CMK (cell line): ENCODE measurements around the gene ANKS1A.
"Not testable (repeated sequence)": the region's sequence is repeated elsewhere in the genome, so short reads cannot be mapped to it uniquely, and the experiment has no call there.

Source experiments
- DNase-seq: peaks from one replicate; pipeline ENCODE4 v3.0.0-alpha.2; 2010; ENCODE audit warnings: low read depth

Gene ANKS1A

DNA sequence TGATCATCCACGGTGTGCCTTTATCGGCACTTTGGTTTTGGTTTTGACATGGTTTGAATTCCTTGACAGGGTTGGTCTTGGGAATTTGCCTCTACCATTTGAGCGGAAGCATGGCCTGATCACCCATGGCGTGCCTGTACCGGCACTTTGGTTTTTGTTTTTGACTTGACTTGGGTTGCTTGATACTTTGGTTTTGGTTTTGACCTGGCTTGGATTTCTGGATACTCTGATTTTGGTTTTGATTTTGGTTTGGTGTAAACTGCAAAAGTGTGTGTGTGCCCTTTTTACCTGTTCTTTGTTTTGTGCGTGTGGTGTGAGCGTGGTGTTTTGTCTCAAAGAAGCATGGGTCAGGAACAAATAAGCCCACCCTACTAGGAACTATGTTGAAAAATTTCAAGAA, 110.1 kb downstream of the ANKS1A start:
- DNase-seq, result not testable (repeated sequence)

DNA sequence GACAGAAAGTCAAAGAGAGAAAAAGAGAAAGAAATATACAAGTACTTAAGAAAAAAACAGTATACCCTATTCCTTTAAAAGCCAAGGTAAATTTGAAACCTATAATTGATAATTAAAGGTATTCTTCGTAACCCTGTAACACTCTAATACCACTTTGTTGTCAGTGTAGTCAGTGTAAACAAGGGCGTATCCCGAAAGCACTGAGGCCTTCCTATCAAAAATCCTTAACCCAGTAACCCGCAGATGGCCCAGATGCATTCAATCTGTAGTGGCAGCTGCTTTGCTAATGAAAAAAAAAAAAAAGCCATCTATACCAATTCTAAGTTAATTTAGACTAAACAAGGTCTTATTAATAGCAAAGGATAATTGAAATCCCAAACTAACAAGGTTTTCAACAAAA, 110.9 kb downstream of the ANKS1A start:
- not testable (repeated sequence) for DNase-seq

DNA sequence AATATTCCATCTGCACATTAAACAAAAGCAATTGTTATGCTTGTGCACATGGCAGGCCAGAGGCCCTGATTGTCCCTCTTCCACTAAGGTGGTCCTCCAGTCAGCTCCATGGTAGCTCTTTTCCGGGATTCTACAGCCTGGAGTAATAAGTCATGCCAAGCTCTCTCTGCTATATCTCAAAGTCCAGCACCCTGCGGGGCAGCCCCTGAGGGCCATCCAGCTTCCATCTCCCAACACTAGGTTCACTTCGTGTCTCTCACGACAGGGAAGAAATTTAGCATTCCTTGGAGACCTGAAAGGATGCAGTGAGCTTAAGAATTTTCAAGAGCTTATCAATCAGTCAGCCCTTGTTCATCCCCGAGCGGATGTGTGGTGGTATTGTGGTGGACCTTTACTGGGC, 112.3 kb downstream of the ANKS1A start:
- DNase-seq, result not testable (repeated sequence)

DNA sequence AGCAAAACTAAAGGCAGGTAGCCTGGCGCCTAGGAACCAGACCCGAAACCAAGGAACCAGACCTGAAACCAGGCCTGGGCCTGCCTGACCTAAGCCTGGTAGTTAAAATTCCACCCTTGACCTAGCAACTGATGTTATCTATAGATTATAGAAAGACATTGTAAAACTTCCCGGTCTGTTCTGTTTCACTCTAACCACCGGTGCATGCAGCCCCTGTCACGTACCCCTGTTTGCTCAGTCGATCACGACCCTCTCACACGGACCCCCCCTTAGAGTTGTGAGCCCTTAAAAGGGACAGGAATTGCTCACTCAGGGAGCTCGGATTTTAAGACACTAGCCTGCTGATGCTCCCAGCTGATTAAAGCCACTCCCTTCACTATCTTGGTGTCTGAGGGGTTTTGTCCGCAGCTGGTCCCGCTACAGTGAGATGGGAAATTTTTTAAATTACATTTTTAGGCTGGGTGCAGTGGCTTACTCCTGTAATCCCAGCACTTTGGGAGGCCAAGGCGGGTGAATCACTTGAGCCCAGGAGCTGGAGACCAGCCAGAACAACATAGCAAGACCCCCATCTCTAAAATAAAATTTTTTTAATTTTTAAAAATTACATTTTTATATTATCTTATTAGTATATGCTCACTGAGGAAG, 115.0 kb downstream of the ANKS1A start:
- DNase-seq, result not testable (repeated sequence)

DNA sequence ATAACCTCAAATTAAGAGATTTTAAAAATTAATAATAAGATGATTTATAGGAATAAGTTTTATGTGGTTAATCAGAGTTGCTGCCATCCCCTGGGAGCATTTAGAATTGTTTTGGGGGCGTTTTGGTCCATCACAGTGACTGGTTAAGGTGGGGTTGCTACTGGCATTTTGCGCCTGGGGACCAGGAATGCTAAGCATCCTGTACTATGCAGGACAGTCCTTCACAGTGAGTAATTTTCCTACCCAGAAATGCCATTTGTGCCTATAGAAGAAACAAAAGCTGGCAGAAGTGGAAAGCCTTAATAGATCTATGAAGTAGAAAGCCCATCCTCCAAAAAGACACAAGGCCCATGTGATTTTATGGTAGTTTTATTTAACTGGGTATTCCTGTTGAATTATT, 118.0 kb downstream of the ANKS1A start:
- DNase-seq, result no peak

DNA sequence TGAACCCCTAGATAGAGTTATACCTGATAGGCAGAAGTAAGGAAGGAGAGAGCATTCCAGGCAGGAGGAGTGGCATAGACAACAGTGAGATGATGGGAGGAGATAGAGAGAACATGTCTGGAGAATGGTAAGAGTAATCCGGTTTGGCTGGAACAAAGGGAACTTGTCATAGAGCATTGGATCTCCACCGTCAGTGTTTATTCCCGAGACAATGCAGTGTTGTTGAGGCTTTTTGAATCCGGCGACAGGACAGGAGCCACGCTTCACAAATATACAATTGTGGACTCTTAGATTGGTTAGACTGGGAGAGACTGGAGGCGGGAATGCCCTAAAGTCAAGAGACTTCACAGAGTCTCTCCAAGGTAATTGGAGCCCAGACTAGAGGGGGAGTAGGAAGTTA, 119.8 kb downstream of the ANKS1A start:
- DNase-seq, result no peak

DNA sequence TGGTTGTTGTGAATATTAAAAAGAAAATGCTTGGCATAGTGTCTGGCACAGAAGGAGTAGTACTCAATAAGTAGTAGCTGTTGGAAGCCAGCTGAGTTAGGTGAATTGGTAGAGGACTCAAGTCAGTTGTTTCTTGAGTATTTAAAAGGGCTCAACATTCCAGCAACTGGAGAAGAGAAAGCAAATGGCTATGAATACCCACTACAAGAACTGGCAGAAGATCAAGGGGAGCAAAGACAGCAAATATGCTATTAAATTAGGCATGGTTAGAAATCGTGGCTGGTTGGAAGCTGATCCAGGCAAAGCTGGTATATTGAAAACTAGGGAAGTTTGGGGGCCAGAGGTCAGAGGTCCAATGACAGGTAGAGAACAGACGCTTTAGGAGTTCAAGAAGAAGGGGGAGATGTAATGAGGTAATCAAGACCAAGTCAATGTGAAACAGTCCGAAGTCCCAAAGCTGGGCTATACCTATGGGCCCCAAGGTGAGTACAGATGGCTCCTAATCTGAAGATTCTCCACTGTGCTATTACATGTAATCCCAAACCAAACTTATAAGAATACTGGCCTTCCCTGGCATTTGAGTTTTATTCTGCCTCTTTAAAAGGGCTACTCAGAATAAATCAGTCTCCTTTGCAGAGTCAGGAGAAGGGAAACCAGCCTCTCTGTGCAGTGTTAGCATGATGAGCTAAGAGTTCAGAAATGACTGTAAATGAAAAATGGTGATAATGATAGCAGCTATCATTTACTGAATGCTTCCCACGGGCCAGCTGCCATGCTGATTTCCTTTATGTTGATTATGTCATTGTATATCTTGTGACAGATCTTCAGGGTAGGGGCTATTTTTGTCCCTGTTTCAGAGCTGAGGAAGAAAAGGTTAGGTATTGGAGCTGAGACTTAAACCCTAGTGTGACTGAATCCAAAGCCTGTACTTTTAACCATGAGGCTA, 122.3 kb downstream of the ANKS1A start:
- no peak for DNase-seq

DNA sequence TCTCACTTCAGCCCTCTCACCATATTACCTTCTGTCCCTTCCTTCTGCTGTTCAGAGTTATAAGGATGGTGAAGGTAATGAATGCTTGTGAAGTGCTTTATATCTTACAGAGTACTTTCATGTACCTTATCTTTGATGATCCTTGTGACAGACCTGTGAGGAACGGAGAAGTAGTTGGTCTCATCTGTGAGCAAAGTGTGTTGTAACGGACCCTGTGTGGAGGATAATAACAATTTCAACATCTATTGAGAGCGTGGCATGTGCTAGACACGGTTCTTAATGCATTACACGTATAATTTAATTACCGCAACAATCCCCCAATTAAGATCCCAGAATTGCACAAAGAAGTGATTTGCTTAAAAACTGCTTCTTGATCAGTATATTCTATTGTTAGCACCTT, 124.6 kb downstream of the ANKS1A start:
- no peak for DNase-seq

DNA sequence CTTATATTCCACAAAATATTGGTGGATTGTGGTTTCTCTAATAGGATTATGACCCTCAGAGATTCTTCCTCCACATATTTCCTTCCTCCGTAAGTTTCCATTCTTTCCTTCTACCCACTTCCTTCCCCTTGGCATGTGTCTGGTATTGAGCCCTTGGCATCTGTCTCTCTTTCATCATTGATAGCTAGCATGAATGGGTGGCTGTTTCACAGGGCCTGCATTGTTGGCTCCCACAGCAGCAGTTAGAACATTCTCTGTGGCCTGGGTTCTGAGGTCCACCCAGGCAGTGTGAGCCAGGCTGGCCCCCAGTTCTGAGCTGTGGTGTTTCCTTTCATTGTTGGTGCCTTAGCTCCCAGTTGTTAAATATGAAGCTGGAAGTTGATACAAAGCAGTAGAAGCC, 125.3 kb downstream of the ANKS1A start:
- no peak for DNase-seq

DNA sequence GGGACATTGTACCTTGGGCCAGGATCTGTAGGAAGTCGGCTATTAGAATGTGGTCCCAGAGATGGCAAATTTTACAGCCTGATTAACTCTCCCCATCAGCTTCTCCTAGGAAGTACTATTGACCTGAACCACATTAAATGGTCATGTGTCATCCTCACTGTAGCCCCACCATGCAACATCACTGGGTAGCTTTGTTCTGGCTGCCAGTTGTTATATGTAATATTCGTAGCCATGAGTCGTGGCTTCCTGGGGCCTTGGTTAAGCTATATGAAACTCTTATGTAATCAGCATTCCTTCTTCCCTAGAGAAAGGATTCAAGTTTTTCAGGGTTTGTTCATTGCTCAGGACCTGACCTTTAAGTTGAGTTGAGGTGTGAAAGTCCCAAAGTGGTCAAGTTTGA, 125.7 kb downstream of the ANKS1A start:
- no peak for DNase-seq

DNA sequence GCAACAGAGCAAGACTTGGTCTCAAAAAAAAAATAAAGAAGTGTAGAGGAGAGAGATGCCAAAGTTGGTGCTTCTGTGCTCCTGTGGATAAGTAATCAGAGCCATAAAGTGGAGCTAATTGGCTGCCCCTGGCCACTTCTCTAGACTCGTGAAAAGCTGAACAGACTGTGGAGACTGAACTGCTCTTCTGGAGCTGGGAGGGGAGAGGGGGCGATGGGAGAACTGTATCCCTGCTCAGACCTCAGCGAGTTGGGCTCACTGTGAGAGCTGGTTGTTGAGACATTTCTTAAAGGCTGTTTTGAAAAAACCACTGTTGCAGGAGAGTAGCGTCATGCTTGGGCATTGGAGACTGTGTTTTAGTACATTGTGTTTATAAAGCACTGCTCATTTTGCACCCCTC, 126.4 kb downstream of the ANKS1A start:
- no peak for DNase-seq

DNA sequence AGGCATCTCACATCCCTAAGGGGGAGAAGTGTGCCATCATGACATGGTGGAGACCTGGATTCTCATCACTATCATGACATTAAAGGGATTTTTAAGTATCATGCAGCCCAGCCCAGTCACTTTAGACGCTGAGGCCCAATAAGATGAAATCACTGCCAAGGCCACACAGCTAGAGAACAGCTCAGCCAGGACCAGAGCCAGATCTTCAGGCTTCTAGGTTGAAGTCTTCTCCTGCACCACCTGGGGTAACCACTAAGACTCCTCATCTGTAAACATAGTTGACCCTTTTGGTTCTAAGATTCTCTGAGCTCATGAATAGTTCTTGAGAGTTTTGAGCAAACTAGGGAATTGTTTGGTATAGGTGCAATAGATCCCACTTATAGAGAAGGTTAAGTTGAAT, 126.9 kb downstream of the ANKS1A start:
- no peak for DNase-seq

DNA sequence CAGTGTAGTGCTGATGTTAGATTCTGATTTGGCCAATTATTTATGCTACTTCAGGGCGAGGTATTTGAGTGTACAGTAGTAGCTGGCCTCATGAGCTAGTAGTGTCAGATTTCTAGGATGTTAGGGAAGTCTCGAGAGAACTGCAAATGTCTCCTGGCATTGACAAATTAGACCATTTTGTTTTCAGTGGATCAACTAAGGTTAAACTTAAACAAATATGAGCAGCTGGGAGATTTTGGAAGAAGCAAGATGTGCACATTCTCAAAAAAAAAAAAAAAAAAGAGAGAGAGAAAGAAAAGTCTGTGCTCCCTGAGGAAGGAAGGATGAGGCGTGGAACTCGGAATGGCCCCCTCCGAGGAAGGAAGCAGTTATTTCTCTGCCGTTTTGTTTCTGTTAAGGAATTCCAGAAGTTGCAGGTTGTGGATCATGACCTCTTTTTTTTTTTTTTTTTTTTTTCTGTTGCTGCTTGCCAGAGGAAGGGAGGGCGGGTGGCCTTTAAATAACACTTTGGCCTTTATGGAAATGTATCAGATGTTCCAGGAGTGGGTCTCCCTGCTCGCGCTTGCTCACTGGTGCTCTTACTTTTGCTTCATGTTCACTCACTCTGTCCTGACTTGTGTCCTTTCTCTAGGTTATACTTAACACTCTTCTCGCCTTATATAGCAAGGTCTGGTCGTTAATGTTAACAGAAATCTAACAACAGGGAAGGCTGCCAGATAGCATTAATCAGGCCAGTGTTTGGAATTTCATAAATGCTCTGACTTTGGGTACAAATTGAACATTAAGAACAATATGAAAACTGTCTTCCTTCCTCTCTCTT, 127.7 kb downstream of the ANKS1A start:
- no peak for DNase-seq

DNA sequence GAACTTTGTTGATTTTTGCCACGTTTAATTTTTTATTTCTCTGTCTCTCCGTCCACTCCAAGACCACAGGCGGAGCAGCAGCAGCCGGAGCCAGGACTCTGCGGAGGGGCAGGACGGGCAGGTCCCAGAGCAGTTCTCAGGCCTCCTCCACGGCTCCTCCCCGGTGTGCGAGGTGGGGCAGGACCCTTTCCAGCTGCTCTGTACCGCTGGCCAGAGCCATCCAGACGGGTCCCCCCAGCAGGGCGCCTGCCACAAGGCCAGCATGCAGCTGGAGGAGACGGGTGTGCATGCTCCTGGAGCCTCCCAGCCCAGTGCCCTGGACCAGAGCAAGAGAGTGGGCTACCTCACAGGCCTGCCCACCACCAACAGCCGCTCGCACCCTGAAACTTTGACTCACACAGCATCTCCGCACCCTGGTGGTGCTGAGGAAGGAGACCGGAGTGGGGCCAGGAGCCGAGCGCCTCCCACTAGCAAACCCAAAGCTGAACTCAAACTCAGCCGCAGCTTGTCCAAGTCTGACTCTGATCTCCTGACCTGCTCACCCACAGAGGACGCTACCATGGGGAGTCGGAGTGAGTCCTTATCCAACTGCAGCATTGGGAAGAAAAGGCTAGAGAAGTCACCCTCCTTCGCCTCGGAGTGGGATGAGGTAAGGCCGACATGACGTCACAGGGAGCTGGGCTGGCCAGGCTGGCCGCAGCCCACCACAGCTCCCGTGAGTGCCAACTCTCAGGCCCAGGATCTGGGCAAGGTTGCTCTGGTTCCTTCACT, 128.5 kb downstream of the ANKS1A start:
- no peak for DNase-seq

DNA sequence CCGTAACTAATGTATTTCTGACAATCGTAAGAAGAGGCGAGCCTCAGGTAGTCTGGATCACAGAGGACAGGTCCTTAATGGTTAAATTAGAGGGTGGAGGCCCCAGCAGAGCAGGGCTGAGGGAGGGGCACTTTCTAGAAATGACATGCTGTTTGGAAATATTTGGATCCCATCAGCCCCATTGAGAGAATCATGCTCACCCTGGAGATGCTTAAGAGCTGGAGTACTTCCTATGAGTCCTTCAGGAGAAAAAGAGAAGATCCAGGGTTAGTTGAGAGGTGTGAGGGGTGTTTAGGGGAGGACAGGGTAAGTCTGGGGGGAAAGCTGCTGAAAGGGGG, 129.1 kb downstream of the ANKS1A start:
- DNase-seq, result no peak

DNA sequence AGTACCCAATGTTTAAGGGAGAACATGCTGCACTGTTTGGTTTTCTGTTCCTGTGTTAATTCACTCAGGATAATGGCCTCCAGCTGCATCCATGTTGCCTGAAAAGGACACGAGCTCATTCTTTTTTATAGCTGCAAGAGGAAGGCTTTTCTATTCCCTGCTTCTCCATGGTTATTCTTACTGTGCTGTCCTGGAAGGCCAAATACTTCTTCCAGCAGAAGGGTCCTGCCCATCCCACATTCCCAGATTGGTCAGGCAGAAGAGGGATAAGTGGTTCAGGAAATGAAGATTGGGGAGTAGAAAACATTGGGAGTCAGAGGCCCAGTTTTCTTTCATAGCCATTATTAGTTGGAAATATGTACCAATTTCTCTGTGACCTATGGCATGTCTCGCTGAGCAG, 129.7 kb downstream of the ANKS1A start:
- no peak for DNase-seq

DNA sequence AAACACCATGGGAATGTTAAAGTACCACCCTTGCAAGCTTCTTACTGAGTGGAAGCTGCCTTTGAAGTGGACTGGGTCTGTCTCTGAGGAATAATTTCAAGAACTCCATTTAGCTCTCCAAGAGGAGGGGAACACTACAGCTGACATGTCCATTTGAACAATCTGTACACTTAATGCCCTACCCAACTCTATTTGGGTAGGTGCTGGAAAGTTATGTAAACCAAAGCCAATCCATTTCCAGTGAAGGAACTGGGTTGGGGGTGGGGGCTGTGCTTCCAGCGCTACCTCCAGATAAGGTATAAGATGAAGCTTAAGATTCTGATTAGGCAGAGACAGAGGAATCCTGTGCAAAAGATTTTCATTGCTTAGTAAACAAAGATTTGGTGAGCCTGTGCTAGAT, 130.1 kb downstream of the ANKS1A start:
- DNase-seq, result no peak

DNA sequence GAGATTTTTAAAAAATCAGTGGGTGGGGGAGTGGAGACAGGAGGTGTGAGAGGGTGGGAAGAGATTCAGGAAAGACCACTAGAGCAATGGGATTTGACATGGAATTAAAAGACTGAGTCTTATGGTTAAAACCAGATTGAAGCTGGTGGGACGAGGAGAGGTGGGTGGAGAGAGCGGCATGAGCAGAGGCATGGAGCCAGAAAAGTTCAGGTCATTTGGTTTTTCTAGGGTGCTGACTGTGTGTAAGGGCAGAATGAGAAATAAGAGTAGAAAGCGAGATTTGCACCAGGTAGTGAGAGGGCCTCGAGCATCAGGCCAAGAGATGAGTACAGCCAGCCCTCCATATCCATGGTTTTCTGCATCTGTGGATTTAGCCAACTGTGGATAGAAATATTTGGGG, 130.8 kb downstream of the ANKS1A start:
- DNase-seq, result no peak

DNA sequence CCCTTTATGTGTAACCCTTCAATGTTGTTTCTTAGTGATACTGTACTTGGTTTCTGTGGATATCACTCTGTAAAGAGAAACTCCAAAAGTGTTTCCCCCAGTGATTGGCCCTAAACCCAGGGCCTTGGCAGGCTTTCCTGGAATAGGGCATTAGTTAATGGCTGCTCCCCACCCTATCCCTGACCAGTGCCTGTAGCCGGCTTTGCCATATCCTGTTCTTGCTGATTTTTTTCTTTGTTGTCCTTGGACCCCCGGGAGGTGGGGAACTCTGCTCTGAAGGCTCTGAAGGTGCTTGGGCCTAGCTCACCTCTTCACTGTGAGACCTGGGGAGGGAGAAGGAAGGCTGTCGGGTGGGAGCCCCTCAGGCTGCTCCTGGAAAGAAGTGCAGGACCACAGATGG, 131.9 kb downstream of the ANKS1A start:
- DNase-seq, result no peak

DNA sequence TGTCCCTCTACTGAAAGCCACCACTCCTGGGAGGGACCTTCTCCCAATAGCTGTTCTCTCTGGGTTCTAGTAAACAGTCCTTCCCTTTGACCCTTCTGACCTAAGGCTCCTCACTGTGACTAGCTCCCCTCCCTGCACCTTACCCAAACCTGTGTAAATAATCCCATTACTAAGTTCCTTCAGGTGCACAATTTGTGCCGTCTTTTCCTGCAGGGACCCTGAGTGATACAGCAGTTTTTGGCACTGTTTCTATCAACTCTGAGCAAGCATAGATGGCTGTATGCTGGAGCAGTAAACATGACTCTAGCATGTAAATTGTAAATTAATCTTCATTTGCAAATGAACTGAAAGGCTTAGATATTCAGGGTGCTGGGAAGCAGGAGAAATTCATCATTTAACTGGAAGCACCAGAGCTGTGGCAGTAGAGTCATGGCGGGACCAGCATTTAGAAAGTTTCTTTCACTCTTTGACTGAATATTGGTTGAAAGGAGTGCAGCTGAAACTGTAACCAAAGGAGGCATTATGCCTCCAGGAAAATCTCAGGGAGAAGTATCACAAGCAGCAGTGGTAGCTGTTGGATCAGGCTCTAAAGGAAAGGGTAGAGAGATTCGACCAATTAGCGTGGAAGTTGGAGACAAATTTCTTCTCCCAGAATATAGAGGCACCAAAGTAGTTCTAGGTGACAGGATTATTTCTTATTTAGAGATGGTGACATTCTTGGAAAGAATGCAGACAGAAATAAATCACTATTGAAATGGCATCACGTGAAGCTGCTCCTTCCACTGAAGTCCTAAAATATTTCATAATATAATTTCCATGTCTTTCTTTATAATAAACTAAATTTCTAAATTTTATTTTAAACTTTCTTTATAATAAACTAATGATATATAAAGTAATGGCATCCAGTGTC, 134.3 kb downstream of the ANKS1A start:
- no peak for DNase-seq

DNA sequence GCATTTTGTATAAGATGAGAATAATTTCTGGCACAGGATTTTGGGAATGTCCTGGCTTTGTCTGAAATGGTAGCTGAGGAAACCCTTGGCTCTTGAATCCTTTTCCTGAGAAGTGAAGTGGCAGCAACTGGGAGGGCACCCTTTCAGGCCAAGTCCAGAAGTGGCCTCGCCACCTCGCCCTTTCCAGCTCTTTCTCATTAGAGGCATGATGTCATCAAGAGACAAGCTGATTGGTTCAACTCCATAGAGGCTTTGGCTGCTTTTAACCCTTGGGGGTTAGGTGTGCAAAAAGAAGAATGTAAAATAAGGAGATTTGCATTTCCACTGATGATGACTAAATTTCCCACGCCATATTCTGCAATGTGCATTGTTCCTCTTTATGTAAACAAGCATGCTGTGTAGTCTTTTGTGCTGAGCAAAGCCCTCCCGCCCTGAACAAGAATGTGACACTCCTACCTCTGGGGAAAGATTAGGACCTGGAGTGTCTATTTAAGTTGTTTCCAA, 135.5 kb downstream of the ANKS1A start:
- no peak for DNase-seq
